ENCODE results near the gene MUC6. TPM values are rescaled to one million over a fixed set of nuclear protein-coding genes. Genes with fewer than 3 reads are reported as not detected.

The MUC6 gene
- total RNA-seq, 1 donor = under 0.01 TPM

DNA sequence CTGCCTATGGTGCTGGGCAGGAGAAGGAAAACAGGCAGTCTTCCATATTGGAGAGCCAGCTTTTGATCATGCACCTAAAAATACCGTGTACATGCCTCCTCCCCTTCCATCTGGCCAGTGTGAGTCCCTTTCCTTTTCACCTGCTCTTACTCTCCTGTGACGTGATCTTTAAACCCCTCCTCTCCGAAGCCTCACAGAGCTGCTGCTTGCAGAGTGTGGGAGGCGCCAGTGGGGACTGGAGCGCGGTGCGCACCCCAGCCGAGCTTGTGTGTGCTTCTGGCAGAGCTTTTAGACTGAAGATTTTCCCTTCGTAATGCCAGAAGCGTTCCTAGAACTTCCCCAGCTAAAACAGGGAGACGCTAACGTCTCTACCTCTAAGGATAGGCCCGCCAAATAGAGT lies 29.8 kb downstream of the MUC6 start:
- H3K4me3 ChIP-seq (ENCODE audit: low read length) = no peak overlapping the region
- no peaks in the 10 kb centered on the region for H3K9me3 ChIP-seq (ENCODE audit: low read depth, low read length)
- H3K4me1 ChIP-seq (ENCODE audit: insufficient read depth, low read length) = no peaks in the 10 kb centered on the region
- no peaks in the 10 kb centered on the region for H3K27me3 ChIP-seq (ENCODE audit: insufficient read depth, low read length)

DNA sequence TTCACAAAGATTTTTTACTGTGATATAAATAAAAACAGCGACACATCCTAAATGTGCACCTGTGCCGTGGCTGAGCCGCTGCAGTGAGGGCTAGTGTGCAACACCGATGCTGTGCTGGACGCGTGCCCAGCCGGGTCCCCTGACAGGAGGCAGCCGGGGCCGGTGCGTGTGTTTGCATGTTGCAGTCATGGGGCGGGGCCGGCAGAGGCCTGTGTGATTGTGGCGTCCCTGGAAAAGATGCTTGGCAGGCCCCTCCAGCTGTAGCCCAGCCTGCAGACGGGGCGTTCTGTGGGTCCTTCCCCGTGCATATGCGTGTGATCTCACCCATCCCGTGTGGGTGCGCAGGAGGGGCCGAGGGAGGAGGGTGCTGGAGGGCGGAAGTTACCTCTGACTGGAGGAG lies 30.6 kb downstream of the MUC6 start:
- H3K27me3 ChIP-seq (ENCODE audit: insufficient read depth, low read length) = no peaks in the 10 kb centered on the region
- no peak overlapping the region for H3K4me3 ChIP-seq (ENCODE audit: low read length)
- no peaks in the 10 kb centered on the region for H3K4me1 ChIP-seq (ENCODE audit: insufficient read depth, low read length)
- no peaks in the 10 kb centered on the region for H3K9me3 ChIP-seq (ENCODE audit: low read depth, low read length)

DNA sequence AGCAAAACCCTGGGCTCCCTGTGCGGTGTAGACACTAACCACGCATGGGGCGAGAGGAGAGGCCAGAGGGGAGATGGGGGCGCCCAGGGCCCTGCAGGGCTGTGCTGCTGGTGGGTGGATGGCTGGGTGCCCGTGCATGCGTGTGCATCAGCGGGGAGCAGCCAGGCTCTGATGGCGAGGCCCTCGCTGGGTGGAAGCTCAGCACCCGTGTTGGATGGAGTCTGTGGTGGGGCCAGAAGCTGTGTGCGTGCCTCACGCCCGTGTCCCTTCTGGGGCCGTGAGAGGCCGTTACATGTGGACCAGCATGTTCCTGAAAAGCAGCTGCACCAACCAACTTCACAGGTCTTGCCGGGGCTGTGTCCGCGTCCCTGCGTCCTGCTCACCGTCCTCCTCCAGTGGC lies 33.4 kb downstream of the MUC6 start:
- Histone ChIP-seq H3K27me3 (ENCODE audit: insufficient read depth, low read length) (no peaks in the 10 kb centered on the region), H3K4me1 (ENCODE audit: insufficient read depth, low read length) (no peaks in the 10 kb centered on the region), H3K9me3 (ENCODE audit: low read depth, low read length) (no peaks in the 10 kb centered on the region), H3K4me3 (ENCODE audit: low read length) (no peak overlapping the region)

DNA sequence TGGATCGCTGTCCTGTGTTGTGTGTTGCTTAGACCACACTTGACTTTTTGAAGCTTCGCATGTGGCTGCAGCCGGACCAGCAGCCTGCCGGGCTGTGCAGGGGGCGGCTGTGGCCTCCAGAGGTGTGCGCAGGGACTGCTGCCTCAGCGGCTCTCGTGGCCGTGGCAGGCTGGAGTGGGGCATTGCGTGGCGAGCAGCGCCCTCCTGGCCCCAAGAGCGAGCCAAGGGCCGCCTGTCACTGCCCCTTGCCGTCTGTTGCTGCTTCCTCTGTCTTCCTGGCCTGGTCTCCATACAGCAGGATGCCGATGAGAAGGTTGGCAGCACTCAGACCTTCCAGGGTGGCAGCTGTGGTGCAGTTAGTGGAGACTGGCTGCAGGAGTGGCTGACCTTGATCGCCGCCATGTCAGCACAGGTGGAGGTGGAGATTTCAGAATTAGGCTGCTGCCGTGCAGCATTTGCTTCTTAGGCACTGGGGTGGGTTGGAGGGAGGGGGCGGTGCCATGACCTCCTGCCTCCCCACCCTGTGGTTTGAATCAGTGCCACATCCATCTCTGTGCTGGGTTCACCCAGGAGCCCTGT lies 34.0 kb downstream of the MUC6 start:
- Histone ChIP-seq H3K4me3 (ENCODE audit: low read length) (no peak overlapping the region), H3K9me3 (ENCODE audit: low read depth, low read length) (no peaks in the 10 kb centered on the region), H3K27me3 (ENCODE audit: insufficient read depth, low read length) (no peaks in the 10 kb centered on the region), H3K4me1 (ENCODE audit: insufficient read depth, low read length) (no peaks in the 10 kb centered on the region)

DNA sequence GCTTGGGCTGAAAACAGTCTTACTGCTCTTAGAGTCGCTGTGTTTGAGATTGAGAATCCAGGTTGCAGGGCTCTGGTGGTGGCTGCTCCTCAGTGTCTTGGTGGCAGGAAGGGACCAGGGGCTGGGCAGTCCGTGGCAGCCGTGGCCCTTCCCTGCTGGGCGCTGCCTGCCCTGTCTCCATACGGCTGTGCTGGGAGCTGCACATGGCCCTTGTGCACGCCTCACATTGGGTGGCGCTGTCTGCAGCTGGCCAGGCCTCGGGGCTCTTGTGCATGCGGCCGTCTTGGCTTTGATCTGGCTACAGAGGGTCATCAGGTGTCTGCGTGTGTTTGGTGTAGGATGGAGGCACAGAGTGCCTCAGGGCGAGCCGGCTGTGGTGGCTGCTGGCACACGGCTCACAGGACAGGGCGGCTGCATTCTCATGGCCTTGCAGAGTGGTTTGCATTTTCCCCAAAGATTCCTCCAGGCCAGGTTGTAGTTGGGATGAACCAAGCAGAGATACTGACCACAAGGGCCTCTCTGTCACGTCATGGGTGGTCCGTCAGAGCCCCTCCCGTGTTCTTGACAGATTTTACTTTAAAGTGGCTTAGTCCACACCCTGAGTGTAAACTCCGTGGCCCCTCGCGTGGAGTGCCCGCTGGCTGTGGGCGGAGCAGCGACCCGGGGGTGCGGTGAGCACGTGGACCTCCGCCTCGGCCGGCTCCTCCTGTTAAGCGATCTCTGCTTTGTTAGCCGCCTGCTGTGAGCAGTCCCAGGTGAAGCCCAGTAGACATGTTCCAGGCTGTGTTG lies 34.7 kb downstream of the MUC6 start:
- no peak overlapping the region for H3K4me3 ChIP-seq (ENCODE audit: low read length)
- no peaks in the 10 kb centered on the region for H3K4me1 ChIP-seq (ENCODE audit: insufficient read depth, low read length)
- no peaks in the 10 kb centered on the region for H3K9me3 ChIP-seq (ENCODE audit: low read depth, low read length)
- H3K27me3 ChIP-seq (ENCODE audit: insufficient read depth, low read length) = no peaks in the 10 kb centered on the region

DNA sequence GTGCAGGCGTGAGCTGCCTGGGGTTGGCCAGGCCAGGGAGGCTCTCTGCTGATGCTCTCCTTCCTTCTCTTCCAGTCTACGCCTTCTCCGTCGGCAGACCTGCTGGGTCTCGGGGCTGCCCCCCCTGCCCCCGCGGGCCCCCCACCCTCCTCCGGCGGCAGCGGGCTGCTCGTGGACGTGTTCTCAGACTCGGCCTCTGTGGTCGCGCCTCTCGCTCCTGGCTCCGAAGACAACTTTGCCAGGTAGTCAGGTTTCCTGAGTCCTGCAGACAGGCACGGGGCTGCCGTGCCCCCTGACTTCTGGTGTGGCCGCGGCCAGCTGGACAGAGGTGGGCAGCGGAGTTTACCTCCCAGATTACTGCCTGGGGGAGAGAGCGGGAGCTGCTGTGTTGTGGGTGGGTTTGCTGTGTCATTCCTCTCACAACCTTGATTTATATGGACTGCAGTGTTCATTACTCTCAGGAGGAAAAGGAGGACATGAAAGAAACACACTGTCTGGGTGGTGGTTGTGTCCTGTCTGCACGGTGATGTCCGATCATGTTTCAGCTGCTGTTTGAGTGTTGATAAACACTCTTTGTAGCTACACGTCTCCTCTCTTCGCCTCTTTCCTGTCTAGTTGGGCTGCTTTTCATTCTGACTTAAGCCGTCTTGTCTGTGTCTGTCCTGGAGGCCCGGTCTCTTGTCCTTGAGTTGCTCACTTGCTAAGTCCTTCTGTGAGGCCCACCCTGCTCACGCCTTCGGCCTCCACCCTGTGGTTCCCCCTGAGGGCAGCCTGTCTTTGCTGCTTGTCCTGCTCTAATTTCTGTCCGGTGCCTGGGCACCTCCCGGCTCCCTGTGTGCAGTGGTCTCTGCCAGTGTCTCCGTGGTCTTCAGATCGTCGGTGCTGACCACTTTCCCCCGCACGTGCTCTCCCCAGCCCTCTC lies 35.9 kb downstream of the MUC6 start:
- no peaks in the 10 kb centered on the region for H3K4me1 ChIP-seq (ENCODE audit: insufficient read depth, low read length)
- no peak overlapping the region for H3K4me3 ChIP-seq (ENCODE audit: low read length)
- no peaks in the 10 kb centered on the region for H3K27me3 ChIP-seq (ENCODE audit: insufficient read depth, low read length)
- H3K9me3 ChIP-seq (ENCODE audit: low read depth, low read length) = no peaks in the 10 kb centered on the region

DNA sequence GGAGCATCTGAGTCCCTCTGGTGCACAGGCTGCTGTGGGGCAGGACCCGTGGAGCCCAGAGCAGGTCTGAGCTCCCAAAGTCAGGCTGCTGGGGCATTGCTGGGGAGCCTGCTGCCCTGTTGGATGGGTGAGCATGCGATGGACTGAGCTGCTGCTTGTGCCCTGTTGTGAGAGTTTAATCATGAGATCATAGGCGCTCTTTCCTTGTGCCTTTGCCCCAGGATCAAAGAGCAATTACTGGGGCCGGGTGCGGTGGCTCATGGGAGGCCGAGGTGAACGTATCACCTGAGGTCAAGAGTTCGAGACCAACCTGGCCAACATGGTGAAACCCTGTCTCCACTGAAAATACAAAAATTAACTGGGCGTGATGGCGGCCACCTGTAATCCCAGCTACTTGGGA lies 37.5 kb downstream of the MUC6 start:
- Histone ChIP-seq H3K4me3 (ENCODE audit: low read length) (no peak overlapping the region), H3K9me3 (ENCODE audit: low read depth, low read length) (no peaks in the 10 kb centered on the region), H3K27me3 (ENCODE audit: insufficient read depth, low read length) (no peaks in the 10 kb centered on the region), H3K4me1 (ENCODE audit: insufficient read depth, low read length) (no peaks in the 10 kb centered on the region)

DNA sequence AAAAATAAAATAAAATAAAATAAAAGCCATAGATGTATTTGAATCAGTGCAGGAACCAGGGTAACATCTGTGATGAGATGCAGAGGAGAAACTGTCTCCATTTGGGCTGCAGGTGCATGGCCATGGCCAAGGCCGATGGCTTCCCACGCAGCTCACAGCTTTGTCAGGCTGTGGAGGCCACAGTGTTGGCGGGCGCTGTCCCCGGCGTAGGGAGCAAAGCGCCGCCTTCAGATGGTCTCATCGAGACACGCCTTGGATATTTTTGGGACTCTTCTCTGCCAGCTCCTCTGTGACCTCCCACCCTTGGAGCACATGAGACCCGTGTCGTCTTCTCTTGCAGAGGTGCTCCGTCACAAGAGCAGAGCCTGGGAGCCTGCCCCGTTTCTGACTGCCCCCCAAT lies 38.6 kb downstream of the MUC6 start:
- Histone ChIP-seq H3K4me1 (ENCODE audit: insufficient read depth, low read length) (no peaks in the 10 kb centered on the region), H3K27me3 (ENCODE audit: insufficient read depth, low read length) (no peaks in the 10 kb centered on the region), H3K9me3 (ENCODE audit: low read depth, low read length) (no peaks in the 10 kb centered on the region), H3K4me3 (ENCODE audit: low read length) (no peak overlapping the region)

DNA sequence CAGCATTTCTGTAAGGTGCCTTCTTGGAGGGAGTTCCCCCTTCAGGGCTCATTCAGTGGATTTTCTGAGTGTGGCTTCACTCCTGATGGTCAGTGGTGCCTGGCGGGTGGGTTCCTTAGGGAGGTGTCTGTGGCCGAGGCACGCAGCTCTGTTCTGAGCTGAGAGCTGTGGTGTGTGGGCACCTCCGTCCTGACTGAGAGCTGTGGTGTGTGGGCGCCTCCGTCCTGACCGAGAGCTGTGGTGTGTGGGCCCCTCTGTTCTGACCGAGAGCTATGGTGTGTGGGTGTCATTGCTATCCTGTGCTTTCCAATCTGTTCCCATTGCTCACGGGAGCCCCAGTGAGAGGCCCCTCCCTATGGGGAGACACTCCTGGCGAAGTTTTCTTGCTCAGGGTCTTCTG lies 39.8 kb downstream of the MUC6 start:
- Histone ChIP-seq H3K9me3 (ENCODE audit: low read depth, low read length) (no peaks in the 10 kb centered on the region), H3K27me3 (ENCODE audit: insufficient read depth, low read length) (no peaks in the 10 kb centered on the region), H3K4me3 (ENCODE audit: low read length) (no peak overlapping the region), H3K4me1 (ENCODE audit: insufficient read depth, low read length) (no peaks in the 10 kb centered on the region)

DNA sequence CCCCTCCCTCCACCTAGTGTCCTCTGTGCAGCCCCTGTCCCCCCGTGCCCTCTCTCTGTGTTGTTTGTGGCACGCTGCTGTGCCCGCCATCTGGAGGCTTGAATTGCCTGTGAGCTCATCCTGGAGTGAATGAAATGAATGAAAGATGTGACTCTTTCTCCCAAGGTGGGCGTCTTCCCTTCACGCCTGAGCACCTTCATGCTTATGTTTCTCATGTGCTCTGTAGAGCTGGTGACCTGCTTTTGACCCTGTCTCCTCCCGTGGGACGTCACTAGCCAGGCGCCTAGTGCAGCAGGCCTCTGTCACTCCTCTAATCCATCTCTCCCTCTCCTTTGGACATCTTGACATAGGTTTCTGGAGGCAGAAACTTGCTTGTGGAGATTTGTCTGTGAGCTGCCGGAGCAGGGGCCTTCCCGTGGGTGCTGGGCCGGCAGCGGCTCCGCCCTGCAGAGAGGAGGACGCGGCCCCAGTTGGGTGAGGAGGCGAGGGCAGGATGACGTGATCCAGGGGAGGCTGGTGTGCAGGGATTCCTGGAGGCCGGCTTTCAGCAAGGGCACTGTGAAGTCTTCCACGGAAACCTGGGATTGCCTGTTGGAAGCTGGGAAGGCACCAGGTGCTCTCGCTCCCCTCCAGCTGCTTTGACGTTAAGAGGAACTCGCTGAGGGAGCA lies 40.6 kb downstream of the MUC6 start:
- no peaks in the 10 kb centered on the region for H3K27me3 ChIP-seq (ENCODE audit: insufficient read depth, low read length)
- H3K9me3 ChIP-seq (ENCODE audit: low read depth, low read length) = no peaks in the 10 kb centered on the region
- H3K4me1 ChIP-seq (ENCODE audit: insufficient read depth, low read length) = no peaks in the 10 kb centered on the region
- no peak overlapping the region for H3K4me3 ChIP-seq (ENCODE audit: low read length)

DNA sequence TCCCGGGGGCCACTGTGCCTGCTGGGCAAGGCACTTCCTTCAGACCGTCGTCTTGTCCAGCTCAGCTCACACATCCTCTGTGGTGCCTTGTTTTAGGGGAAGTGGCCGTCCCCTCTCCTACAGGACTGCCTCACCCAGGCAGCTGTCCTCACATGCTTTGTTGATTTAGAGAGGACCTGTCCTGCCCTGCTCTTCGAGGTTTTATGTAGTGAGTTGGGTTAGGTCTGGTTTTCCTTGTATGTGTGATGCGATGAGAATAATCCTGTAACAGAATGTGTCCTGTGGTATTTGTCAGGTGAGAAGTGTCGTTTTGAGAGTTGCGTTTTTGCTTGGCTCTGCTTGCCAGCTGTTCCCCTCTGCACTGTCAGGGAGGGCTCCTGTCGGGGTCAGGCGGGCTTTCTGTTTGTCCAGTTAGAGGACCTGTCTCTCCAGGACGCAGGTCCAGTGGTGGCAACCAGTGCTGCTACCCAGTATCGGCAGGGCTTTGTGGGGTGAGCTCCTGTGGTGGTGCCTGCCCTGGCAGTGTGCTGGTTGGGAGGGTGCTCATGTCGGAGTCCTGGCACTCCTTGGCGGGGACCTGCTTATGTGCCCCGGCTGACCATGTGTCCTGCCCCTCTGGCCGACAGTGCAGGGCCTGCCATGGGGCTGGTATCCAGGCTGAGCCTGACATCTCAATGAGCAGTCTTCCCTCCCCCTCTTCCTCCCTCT lies 41.3 kb downstream of the MUC6 start:
- Histone ChIP-seq H3K9me3 (ENCODE audit: low read depth, low read length) (no peaks in the 10 kb centered on the region), H3K4me3 (ENCODE audit: low read length) (no peak overlapping the region), H3K4me1 (ENCODE audit: insufficient read depth, low read length) (no peaks in the 10 kb centered on the region)

DNA sequence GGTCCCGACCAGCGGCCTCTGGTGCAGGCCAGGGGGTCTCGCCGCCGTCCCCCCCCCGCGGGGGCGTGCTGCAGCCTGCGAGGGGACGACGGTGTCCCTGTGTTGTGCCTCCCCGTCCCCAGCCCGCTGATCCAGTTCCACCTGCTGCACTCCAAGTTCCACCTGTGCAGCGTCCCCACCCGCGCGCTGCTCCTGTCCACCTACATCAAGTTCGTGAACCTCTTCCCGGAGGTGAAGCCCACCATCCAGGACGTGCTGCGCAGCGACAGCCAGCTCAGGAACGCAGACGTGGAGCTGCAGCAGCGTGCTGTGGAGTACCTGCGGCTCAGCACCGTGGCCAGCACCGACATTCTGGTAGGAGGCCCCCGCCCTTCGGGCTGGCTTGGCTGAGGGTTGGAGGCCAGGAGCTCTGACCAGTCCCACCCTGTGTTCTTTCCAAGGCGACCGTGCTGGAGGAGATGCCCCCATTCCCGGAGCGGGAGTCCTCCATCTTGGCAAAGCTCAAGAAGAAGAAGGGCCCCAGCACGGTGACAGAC lies 42.8 kb downstream of the MUC6 start:
- H3K27me3 ChIP-seq (ENCODE audit: insufficient read depth, low read length) = no peaks in the 10 kb centered on the region
- H3K4me3 ChIP-seq (ENCODE audit: low read length) = no peak overlapping the region
- H3K9me3 ChIP-seq (ENCODE audit: low read depth, low read length) = no peaks in the 10 kb centered on the region
- no peaks in the 10 kb centered on the region for H3K4me1 ChIP-seq (ENCODE audit: insufficient read depth, low read length)

More for the DNA sequence above, 41.3 kb downstream of the MUC6 start:
- H3K27me3 ChIP-seq (ENCODE audit: insufficient read depth, low read length) = no peaks in the 10 kb centered on the region

DNA sequence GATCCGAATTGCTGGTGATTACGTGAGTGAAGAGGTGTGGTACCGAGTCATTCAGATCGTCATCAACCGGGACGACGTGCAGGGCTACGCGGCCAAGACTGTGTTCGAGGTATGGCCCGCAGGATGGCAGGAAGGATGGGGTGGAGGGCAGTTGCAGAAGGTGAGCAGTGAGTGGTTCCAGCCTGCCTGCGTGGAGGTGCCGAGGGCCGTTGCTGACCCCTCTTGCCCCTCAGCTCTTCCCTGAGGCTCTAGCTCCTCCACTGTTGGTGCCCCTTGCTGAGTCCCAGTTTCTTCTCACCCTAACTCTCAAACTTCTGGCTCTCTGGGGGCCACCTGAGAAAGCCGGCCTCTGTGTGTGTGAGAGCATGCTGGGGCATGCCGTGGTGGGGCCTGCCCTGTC lies 43.9 kb downstream of the MUC6 start:
- no peak overlapping the region for H3K4me3 ChIP-seq (ENCODE audit: low read length)
- H3K4me1 ChIP-seq (ENCODE audit: insufficient read depth, low read length) = no peaks in the 10 kb centered on the region
- no peaks in the 10 kb centered on the region for H3K9me3 ChIP-seq (ENCODE audit: low read depth, low read length)
- no peaks in the 10 kb centered on the region for H3K27me3 ChIP-seq (ENCODE audit: insufficient read depth, low read length)

DNA sequence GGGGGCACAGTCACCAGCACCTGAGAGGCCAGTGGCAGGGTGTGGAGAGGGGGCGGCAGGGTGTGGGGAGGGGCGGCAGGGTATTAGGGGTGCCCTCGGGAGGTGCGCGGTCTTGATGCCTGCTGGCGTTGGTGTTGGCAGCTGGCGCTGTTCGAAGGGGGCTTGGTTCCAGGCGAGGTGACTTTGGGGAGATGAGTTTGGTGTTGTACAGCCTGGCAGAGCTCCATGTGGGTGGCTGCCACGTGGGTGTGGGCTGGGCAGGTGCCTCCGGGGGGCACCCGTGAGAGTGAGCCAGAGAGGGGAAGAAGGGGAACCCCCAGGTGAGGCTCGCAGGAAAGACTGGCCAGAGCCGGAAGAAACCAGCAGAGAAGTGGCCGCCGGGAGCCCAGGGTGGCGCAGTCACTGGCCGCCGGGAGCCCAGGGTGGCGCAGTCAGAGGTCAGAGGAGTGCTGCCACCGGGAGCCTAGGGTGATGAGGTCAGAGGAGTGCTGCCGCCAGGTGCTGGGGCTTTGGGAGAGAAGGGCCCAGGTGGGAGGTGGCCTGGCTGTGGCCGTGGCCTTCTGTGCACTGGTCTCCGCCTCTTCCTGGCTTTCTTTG lies 44.7 kb downstream of the MUC6 start:
- Histone ChIP-seq H3K4me3 (ENCODE audit: low read length) (no peak overlapping the region), H3K4me1 (ENCODE audit: insufficient read depth, low read length) (no peaks in the 10 kb centered on the region), H3K9me3 (ENCODE audit: low read depth, low read length) (no peaks in the 10 kb centered on the region), H3K27me3 (ENCODE audit: insufficient read depth, low read length) (no peaks in the 10 kb centered on the region)

Data from mononuclear cell (primary cell).